ENCODE data around the gene MYL6.
A peak's percentile ranks its signal among the peaks of the same experiment; 100 is the strongest.

The MYL6 gene

GRCh38 chr12:56158029-56158925 is at the start of gene MYL6:
Gene MYL6, plus strand, starts transcription at chr12:56158359. Its CDS starts 43 bp downstream, at chr12:56158402.
- peak; percentile 98 for DNase-seq (ENCODE audit: low spot score)

DNA sequence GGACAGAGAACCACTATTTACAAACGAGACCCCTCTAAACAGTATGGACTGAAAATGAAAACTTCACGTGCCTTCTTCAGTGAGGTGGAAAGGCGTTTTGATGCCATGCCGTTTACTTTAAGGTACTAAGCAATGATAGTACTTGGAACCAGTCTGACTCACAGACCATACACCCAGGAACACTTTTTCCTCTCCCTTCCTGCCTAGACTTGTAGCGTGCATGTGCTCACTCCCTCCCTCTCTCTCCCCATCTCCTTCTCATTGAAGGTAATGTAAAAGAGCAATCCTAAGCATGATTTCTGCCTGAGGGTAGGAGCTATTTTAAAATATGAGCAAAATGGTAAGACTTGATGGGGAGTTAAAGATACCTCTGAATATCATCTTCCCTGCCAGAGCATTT is 47.6 kb upstream of the MYL6 start:
- DNase-seq (ENCODE audit: low spot score): no peak

- no peak for DNase-seq (ENCODE audit: low spot score)
Observed at GRCh38 chr12:56114084-56114483, 44.1 kb upstream of the MYL6 start.

- DNase-seq (ENCODE audit: low spot score): no peak
Observed at GRCh38 chr12:56115329-56115728, 42.8 kb upstream of the MYL6 start.

- peak; percentile 94 for DNase-seq (ENCODE audit: low spot score)
Observed at GRCh38 chr12:56116267-56117081, 41.7 kb upstream of the MYL6 start, which contains the start of gene RPL41. Gene RPL41, plus strand, starts transcription at chr12:56116633.

- DNase-seq (ENCODE audit: low spot score): peak; percentile 24
Observed at GRCh38 chr12:56117082-56117706, 41.0 kb upstream of the MYL6 start.

DNA sequence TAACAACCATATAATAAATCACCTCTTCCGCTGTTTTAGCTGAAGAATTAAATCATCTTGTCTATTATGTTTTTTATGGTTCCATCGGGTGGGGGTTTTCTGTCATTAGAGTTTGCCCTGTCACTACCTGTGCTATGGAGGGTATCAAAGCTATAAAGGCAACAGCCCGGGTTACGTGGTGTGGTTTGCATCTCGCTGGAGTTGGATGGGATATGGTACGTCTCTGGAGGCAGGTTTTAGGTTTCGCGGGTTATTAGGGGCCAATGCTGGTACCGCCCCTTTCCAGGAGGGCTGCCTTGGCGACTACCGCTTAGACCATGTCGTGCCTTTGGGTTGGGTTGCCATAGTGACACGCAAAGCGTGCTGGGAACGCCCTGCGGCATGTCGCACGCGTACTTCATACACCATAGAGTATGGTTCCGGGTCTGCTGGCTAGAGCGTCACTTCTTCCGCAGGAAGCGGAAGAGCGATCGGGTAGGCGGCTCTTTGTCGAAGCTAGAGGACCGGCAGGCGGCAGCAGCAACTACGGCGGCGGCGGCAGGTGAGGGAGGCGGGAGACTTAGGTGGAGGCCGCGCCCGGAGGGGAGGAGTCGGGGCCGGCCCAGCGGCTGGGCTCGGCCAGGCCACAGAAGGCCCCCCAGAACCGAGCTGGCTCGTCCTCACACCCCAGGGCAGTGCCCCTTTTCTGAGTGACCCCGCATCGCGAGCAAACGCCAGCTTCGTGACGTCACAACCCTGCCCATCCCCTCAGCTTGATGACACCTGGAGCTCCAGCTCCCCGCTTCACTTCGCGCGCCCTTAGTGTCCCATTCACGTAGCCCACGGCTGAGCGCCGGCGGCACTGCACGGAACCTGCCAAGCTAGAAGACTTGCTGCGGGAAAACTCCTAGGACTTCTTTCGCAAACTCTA is 40.1 kb upstream of the MYL6 start, which contains the start of gene ZC3H10:
Gene ZC3H10, plus strand, starts transcription at position 489 of the 910 bp plus-strand sequence. CDS start 2,297 bp downstream, outside the sequence.
- peak; percentile 100 for DNase-seq (ENCODE audit: low spot score)

GRCh38 chr12:56118688-56119357 is 39.3 kb upstream of the MYL6 start:
- no peak for DNase-seq (ENCODE audit: low spot score)

GRCh38 chr12:56119361-56119796 is 38.8 kb upstream of the MYL6 start:
- peak; percentile 75 for DNase-seq (ENCODE audit: low spot score)

- DNase-seq (ENCODE audit: low spot score): no peak
Observed at GRCh38 chr12:56120158-56120846, 37.9 kb upstream of the MYL6 start.

- no peak for DNase-seq (ENCODE audit: low spot score)
Observed at GRCh38 chr12:56121204-56121870, 36.8 kb upstream of the MYL6 start.

- DNase-seq (ENCODE audit: low spot score): no peak
Observed at GRCh38 chr12:56122637-56123036, 35.5 kb upstream of the MYL6 start.

GRCh38 chr12:56124133-56124532 is 34.0 kb upstream of the MYL6 start:
- no peak for DNase-seq (ENCODE audit: low spot score)

- no peak for DNase-seq (ENCODE audit: low spot score)
Observed at GRCh38 chr12:56126732-56127239, 31.4 kb upstream of the MYL6 start.

- no peak for DNase-seq (ENCODE audit: low spot score)
Observed at GRCh38 chr12:56127485-56127887, 30.7 kb upstream of the MYL6 start.

DNA sequence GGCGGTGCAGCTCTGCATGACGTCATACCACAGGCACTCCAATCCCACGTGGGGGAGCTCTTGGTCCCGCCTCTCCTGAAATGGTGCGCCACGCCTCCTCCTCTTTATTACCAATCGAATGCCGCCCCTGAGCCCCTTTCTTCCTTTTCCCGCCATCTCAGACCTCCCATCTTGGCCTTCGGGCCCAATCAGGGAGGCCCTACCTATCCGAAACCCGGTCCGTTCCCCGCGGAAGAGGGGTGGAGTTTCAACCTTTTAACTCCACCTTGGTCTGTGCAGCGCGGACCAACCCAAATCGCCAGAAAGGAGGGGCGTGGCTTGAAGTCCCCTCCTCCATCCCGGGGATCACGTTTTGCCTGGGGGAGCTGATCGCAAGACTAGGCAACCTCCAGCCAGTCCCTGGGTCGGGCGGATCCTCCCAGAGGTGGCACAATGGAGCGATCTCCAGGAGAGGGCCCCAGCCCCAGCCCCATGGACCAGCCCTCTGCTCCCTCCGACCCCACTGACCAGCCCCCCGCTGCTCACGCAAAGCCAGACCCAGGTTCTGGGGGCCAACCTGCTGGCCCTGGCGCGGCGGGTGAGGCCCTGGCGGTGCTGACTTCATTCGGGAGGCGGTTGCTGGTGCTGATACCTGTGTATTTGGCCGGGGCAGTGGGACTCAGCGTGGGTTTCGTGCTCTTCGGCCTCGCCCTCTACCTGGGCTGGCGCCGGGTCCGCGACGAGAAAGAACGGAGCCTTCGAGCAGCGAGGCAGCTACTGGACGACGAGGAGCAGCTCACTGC is 30.1 kb upstream of the MYL6 start, which contains the start of gene ESYT1:
Gene ESYT1, plus strand, starts transcription at position 380 of the 782 bp plus-strand sequence. Its CDS starts 53 bp downstream, at position 433.
- DNase-seq (ENCODE audit: low spot score): peak; percentile 100

DNA sequence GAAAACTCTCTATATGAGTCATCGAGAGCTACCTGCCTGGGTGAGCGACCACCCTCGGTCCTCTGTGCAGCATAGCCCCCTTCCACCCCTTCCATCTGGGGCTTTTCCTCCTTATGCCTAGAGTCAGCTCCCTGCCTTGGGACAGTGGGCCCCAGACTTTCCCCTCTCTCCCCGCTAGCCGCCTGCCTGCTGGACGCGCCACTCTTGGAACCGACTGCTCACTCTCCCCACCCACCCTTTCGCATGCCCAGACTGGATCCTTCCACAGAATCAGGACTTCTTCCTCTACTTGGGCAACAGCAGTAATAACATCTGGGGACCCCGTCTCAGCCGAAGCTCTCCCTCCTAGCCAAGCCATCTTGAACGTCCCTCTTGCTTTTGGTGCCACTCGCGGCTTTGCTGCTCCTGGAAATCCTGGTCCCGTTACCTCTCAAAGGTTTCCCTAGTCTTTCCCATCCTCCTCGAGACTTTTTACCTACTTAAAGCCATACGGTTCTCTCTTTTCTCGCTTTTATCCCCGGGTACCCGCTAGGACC is 29.4 kb upstream of the MYL6 start:
- peak; percentile 46 for DNase-seq (ENCODE audit: low spot score)
